HG03064 (cell line): ENCODE measurements around the gene FAM135A.
"Not testable (repeated sequence)": the region's sequence is repeated elsewhere in the genome, so short reads cannot be mapped to it uniquely, and the experiment has no call there.

Experiments
- ATAC-seq: cut with Tn5 transposase; IDR thresholded peaks from one replicate; pipeline ENCODE4 v1.9.1; 2021; ENCODE audit warnings: low read depth; ENCODE audit not compliant: unreplicated experiment

The FAM135A gene

GRCh38 chr6:70604254-70604653 lies 190.9 kb downstream of the FAM135A start:
- no peak for ATAC-seq

GRCh38 chr6:70607371-70607770 lies 194.1 kb downstream of the FAM135A start:
- ATAC-seq = not testable (repeated sequence)

GRCh38 chr6:70609181-70609580 lies 195.9 kb downstream of the FAM135A start:
- not testable (repeated sequence) for ATAC-seq
